Endothelial cell of umbilical vein (primary cell): ENCODE measurements around the gene ZNF460.

Source experiments
- CTCF ChIP-seq, 2 donors: IDR thresholded peaks; 1 replicate in 1 of 2; 2 replicates in 1 of 2; pipeline ENCODE4 v1.5.1; 2011; ENCODE audit warnings: low read length in 2 of 2, mild to moderate bottlenecking in 2 of 2, moderate library complexity in 2 of 2, control low read depth in 1 of 2, inconsistent platforms in 1 of 2, low read depth in 1 of 2; ENCODE audit not compliant: insufficient read depth in 1 of 2; ENCODE audit errors: extremely low read depth in 1 of 2
- EZH2 ChIP-seq: IDR thresholded peaks from 2 replicates; pipeline ENCODE4 v1.6.1; 2012; ENCODE audit warnings: borderline replicate concordance, low read depth, mild to moderate bottlenecking, moderate library complexity, low read length, inconsistent platforms; ENCODE audit not compliant: severe bottlenecking
- FOS ChIP-seq: IDR thresholded peaks from 2 replicates; pipeline ENCODE4 v1.6.1; 2011; ENCODE audit warnings: mild to moderate bottlenecking, low read length, moderate library complexity, borderline replicate concordance; ENCODE audit not compliant: insufficient read depth
- GATA2 ChIP-seq: IDR thresholded peaks from 2 replicates; pipeline ENCODE4 v1.7.0; 2011; ENCODE audit warnings: low read depth, mild to moderate bottlenecking, moderate library complexity, mixed read lengths, low read length; ENCODE audit not compliant: insufficient read length, insufficient read depth
- JUN ChIP-seq: IDR thresholded peaks from 2 replicates; pipeline ENCODE4 v1.6.1; 2011; ENCODE audit warnings: borderline replicate concordance, low read depth; ENCODE audit not compliant: insufficient read length, insufficient read depth
- MAX ChIP-seq: IDR thresholded peaks from 2 replicates; pipeline ENCODE4 v1.6.1; 2011; ENCODE audit not compliant: insufficient read depth, insufficient read length
- MYC ChIP-seq: IDR thresholded peaks from one replicate; pipeline ENCODE4 v1.6.1; 2011; ENCODE audit warnings: mild to moderate bottlenecking, low read depth, low read length
- POLR2A ChIP-seq: IDR thresholded peaks from 2 replicates; pipeline ENCODE4 v1.6.1; 2012; ENCODE audit warnings: low read depth, mild to moderate bottlenecking, control low read depth, low read length
- POLR2AphosphoS5 ChIP-seq: IDR thresholded peaks from 2 replicates; pipeline ENCODE4 v1.6.1; 2012; ENCODE audit warnings: low read depth, mild to moderate bottlenecking, control low read depth, low read length, moderate library complexity; ENCODE audit not compliant: insufficient read depth

GRCh38 chr19:57317503-57317902 lies 37.2 kb downstream of the ZNF460 start:
- no peak for TF ChIP-seq CTCF (IDR thresholded peaks at IDR 0.05; ENCODE audit: extremely low read depth in 1 of 2, insufficient read depth in 1 of 2, low read depth in 1 of 2, low read length in 2 of 2)
- TF ChIP-seq POLR2AphosphoS5 = no peak
- TF ChIP-seq JUN = no peak
- no peak for TF ChIP-seq GATA2
- TF ChIP-seq POLR2A = no peak
- TF ChIP-seq MAX = no peak
- TF ChIP-seq EZH2 = peak; percentile 43
- TF ChIP-seq MYC = no peak
- TF ChIP-seq FOS = no peak
